ENCODE data around the gene TTC19.
A peak's percentile ranks its signal among the peaks of the same experiment; 100 is the strongest.

The TTC19 gene

GRCh38 chr17:16002708-16003260 lies 3.2 kb downstream of the TTC19 start:
- Histone ChIP-seq H3K4me3 (ENCODE audit: extremely low read depth, insufficient read depth, low read length, poor library complexity, severe bottlenecking) (no peak overlapping the region), H3K27ac (ENCODE audit: low read depth, low read length, severe bottlenecking) (no peak overlapping the region), H3K4me1 (ENCODE audit: control insufficient read depth, insufficient read depth, low read length, poor library complexity, severe bottlenecking) (peaks cover 8% of the 10 kb centered on the region), H3K9me3 (ENCODE audit: control insufficient read depth, low read length) (peaks cover 14% of the 10 kb centered on the region), H3K36me3 (ENCODE audit: control insufficient read depth, insufficient read depth, low read length) (peaks cover 68% of the 10 kb centered on the region)
- 100% methylated on average over 1 of the region's 2 CpGs; no CpG with 5 or more reads in 1 of the 2 experiments for WGBS, 2 experiments (ENCODE audit: insufficient coverage in 2 of 2)

- H3K4me3 ChIP-seq (ENCODE audit: extremely low read depth, insufficient read depth, low read length, poor library complexity, severe bottlenecking), result no peak overlapping the region
- H3K4me1 ChIP-seq (ENCODE audit: control insufficient read depth, insufficient read depth, low read length, poor library complexity, severe bottlenecking), result peaks cover 8% of the 10 kb centered on the region
- 100% methylated on average over 1 of the region's 1 CpG for WGBS, 2 experiments (ENCODE audit: insufficient coverage in 2 of 2)
- H3K27ac ChIP-seq (ENCODE audit: low read depth, low read length, severe bottlenecking), result no peak overlapping the region
- peaks cover 14% of the 10 kb centered on the region for H3K9me3 ChIP-seq (ENCODE audit: control insufficient read depth, low read length)
- H3K36me3 ChIP-seq (ENCODE audit: control insufficient read depth, insufficient read depth, low read length), result peaks cover 78% of the 10 kb centered on the region
Observed at GRCh38 chr17:16003841-16004240, 4.2 kb downstream of the TTC19 start.

- no peak overlapping the region for H3K27ac ChIP-seq (ENCODE audit: low read depth, low read length, severe bottlenecking)
- no peak overlapping the region for H3K4me3 ChIP-seq (ENCODE audit: extremely low read depth, insufficient read depth, low read length, poor library complexity, severe bottlenecking)
- peaks cover 84% of the 10 kb centered on the region for H3K36me3 ChIP-seq (ENCODE audit: control insufficient read depth, insufficient read depth, low read length)
- WGBS, 2 experiments (ENCODE audit: insufficient coverage in 2 of 2), result 100% methylated on average over 1 of the region's 1 CpG; no CpG with 5 or more reads in 1 of the 2 experiments
- peaks cover 13% of the 10 kb centered on the region for H3K9me3 ChIP-seq (ENCODE audit: control insufficient read depth, low read length)
- peaks cover 7% of the 10 kb centered on the region for H3K4me1 ChIP-seq (ENCODE audit: control insufficient read depth, insufficient read depth, low read length, poor library complexity, severe bottlenecking)
Observed at GRCh38 chr17:16005636-16006035, 6.0 kb downstream of the TTC19 start.

- Histone ChIP-seq H3K36me3 (ENCODE audit: control insufficient read depth, insufficient read depth, low read length) (peaks cover 84% of the 10 kb centered on the region), H3K27ac (ENCODE audit: low read depth, low read length, severe bottlenecking) (no peak overlapping the region)
- 92 to 95% methylated on average over 2 of the region's 3 CpGs for WGBS, 2 experiments (ENCODE audit: insufficient coverage in 2 of 2)
Observed at GRCh38 chr17:16007439-16007838, 7.8 kb downstream of the TTC19 start.

GRCh38 chr17:16013943-16014407 lies 14.4 kb downstream of the TTC19 start:
- WGBS, 2 experiments (ENCODE audit: insufficient coverage in 2 of 2), result 0% methylated on average over 1 of the region's 3 CpGs; no CpG with 5 or more reads in 1 of the 2 experiments
- Histone ChIP-seq H3K9me3 (ENCODE audit: control insufficient read depth, low read length) (no peaks in the 10 kb centered on the region), H3K4me3 (ENCODE audit: extremely low read depth, insufficient read depth, low read length, poor library complexity, severe bottlenecking) (no peak overlapping the region), H3K36me3 (ENCODE audit: control insufficient read depth, insufficient read depth, low read length) (peaks cover 56% of the 10 kb centered on the region), H3K4me1 (ENCODE audit: control insufficient read depth, insufficient read depth, low read length, poor library complexity, severe bottlenecking) (peaks cover 9% of the 10 kb centered on the region), H3K27ac (ENCODE audit: low read depth, low read length, severe bottlenecking) (peak overlapping the region; percentile 67)

More at GRCh38 chr17:16007439-16007838, 7.8 kb downstream of the TTC19 start:
- H3K9me3 ChIP-seq (ENCODE audit: control insufficient read depth, low read length), result no peaks in the 10 kb centered on the region
- H3K4me3 ChIP-seq (ENCODE audit: extremely low read depth, insufficient read depth, low read length, poor library complexity, severe bottlenecking), result no peak overlapping the region
- H3K4me1 ChIP-seq (ENCODE audit: control insufficient read depth, insufficient read depth, low read length, poor library complexity, severe bottlenecking), result peaks cover 4% of the 10 kb centered on the region

- 100% methylated on average over 1 of the region's 1 CpG; no CpG with 5 or more reads in 1 of the 2 experiments for WGBS, 2 experiments (ENCODE audit: insufficient coverage in 2 of 2)
- H3K36me3 ChIP-seq (ENCODE audit: control insufficient read depth, insufficient read depth, low read length), result peaks cover 71% of the 10 kb centered on the region
- no peaks in the 10 kb centered on the region for H3K4me1 ChIP-seq (ENCODE audit: control insufficient read depth, insufficient read depth, low read length, poor library complexity, severe bottlenecking)
- no peak overlapping the region for H3K27ac ChIP-seq (ENCODE audit: low read depth, low read length, severe bottlenecking)
- H3K4me3 ChIP-seq (ENCODE audit: extremely low read depth, insufficient read depth, low read length, poor library complexity, severe bottlenecking), result no peak overlapping the region
- H3K9me3 ChIP-seq (ENCODE audit: control insufficient read depth, low read length), result no peaks in the 10 kb centered on the region
Observed at GRCh38 chr17:16019347-16019746, 19.7 kb downstream of the TTC19 start.

- Histone ChIP-seq H3K27ac (ENCODE audit: low read depth, low read length, severe bottlenecking) (no peak overlapping the region), H3K4me3 (ENCODE audit: extremely low read depth, insufficient read depth, low read length, poor library complexity, severe bottlenecking) (no peak overlapping the region), H3K36me3 (ENCODE audit: control insufficient read depth, insufficient read depth, low read length) (peaks cover 84% of the 10 kb centered on the region), H3K4me1 (ENCODE audit: control insufficient read depth, insufficient read depth, low read length, poor library complexity, severe bottlenecking) (peaks cover 19% of the 10 kb centered on the region), H3K9me3 (ENCODE audit: control insufficient read depth, low read length) (no peaks in the 10 kb centered on the region)
- no CpG with 5 or more reads among the region's 4 CpGs for WGBS, 2 experiments (ENCODE audit: insufficient coverage in 2 of 2)
Observed at GRCh38 chr17:16023881-16024280, 24.3 kb downstream of the TTC19 start.

GRCh38 chr17:16025202-16025601 lies 25.6 kb downstream of the TTC19 start:
- H3K36me3 ChIP-seq (ENCODE audit: control insufficient read depth, insufficient read depth, low read length), result peaks cover 86% of the 10 kb centered on the region
- no peak overlapping the region for H3K4me3 ChIP-seq (ENCODE audit: extremely low read depth, insufficient read depth, low read length, poor library complexity, severe bottlenecking)
- no peak overlapping the region for H3K27ac ChIP-seq (ENCODE audit: low read depth, low read length, severe bottlenecking)
- no peaks in the 10 kb centered on the region for H3K9me3 ChIP-seq (ENCODE audit: control insufficient read depth, low read length)
- no CpG with 5 or more reads among the region's 1 CpG for WGBS, 2 experiments (ENCODE audit: insufficient coverage in 2 of 2)
- H3K4me1 ChIP-seq (ENCODE audit: control insufficient read depth, insufficient read depth, low read length, poor library complexity, severe bottlenecking), result peaks cover 21% of the 10 kb centered on the region

GRCh38 chr17:16026895-16027294 lies 27.3 kb downstream of the TTC19 start:
- WGBS, 2 experiments (ENCODE audit: insufficient coverage in 2 of 2), result 91 to 92% methylated on average over 4 to 5 of the region's 5 CpGs
- H3K36me3 ChIP-seq (ENCODE audit: control insufficient read depth, insufficient read depth, low read length), result peaks cover 83% of the 10 kb centered on the region
- H3K9me3 ChIP-seq (ENCODE audit: control insufficient read depth, low read length), result no peaks in the 10 kb centered on the region
- H3K27ac ChIP-seq (ENCODE audit: low read depth, low read length, severe bottlenecking), result peak overlapping the region; percentile 96
- H3K4me1 ChIP-seq (ENCODE audit: control insufficient read depth, insufficient read depth, low read length, poor library complexity, severe bottlenecking), result peaks cover 32% of the 10 kb centered on the region
- H3K4me3 ChIP-seq (ENCODE audit: extremely low read depth, insufficient read depth, low read length, poor library complexity, severe bottlenecking), result no peak overlapping the region

- WGBS, 2 experiments (ENCODE audit: insufficient coverage in 2 of 2), result 100% methylated on average over 2 of the region's 5 CpGs; no CpG with 5 or more reads in 1 of the 2 experiments
- no peaks in the 10 kb centered on the region for H3K9me3 ChIP-seq (ENCODE audit: control insufficient read depth, low read length)
- H3K4me3 ChIP-seq (ENCODE audit: extremely low read depth, insufficient read depth, low read length, poor library complexity, severe bottlenecking), result no peak overlapping the region
- peaks cover 32% of the 10 kb centered on the region for H3K4me1 ChIP-seq (ENCODE audit: control insufficient read depth, insufficient read depth, low read length, poor library complexity, severe bottlenecking)
- peak overlapping the region; percentile 96 for H3K27ac ChIP-seq (ENCODE audit: low read depth, low read length, severe bottlenecking)
- peaks cover 87% of the 10 kb centered on the region for H3K36me3 ChIP-seq (ENCODE audit: control insufficient read depth, insufficient read depth, low read length)
Observed at GRCh38 chr17:16027708-16028584, 28.3 kb downstream of the TTC19 start.

All from mesodermal cell (in vitro differentiated cells).